Transverse colon (tissue), 4 donors: ENCODE results near the gene ING4. TPM values are rescaled to one million over a fixed set of nuclear protein-coding genes. Genes with fewer than 3 reads are reported as not detected.

Experiments used
- DNase-seq: peaks from one replicate; pipeline ENCODE4 v3.0.0-alpha.2; 2019
- H3K27ac ChIP-seq, 4 donors: fragments of 200-600 bp; sonication (generic); 2 replicates each; pipeline ENCODE4 v1.5.1; 2016 to 2018; ENCODE audit warnings: inconsistent platforms in 4 of 4
- H3K27me3 ChIP-seq: fragments of 200-600 bp; sonication (generic); 2 replicates; pipeline ENCODE4 v1.5.1; 2017; ENCODE audit warnings: inconsistent platforms
- H3K36me3 ChIP-seq, 4 donors: fragments of 200-600 bp; sonication (generic); 2 replicates each; pipeline ENCODE4 v1.5.1; 2017 to 2019; ENCODE audit warnings: inconsistent platforms in 4 of 4
- H3K4me1 ChIP-seq, 4 donors: fragments of 200-600 bp; sonication (generic); 2 replicates each; pipeline ENCODE4 v1.5.1; 2017 to 2020; ENCODE audit warnings: inconsistent platforms in 4 of 4
- H3K4me3 ChIP-seq, 4 donors: fragments of 200-600 bp; sonication (generic); 1 replicate in 1 of 4; 2 replicates in 3 of 4; pipeline versions ENCODE4 v1.5.1 to v1.6.1; 2017 to 2019; ENCODE audit warnings: inconsistent platforms in 4 of 4
- H3K9me3 ChIP-seq, 2 donors: fragments of 200-600 bp; sonication (generic); 2 replicates each; pipeline ENCODE4 v1.5.1; 2017 to 2019; ENCODE audit warnings: inconsistent platforms in 2 of 2
- CTCF ChIP-seq, 5 experiments: fragments of 200-600 bp in 3 of 5; fragments of 450-650 bp in 2 of 5; sonication (generic) in 3 of 5; IDR thresholded peaks; 1 replicate in 2 of 5; 2 replicates in 3 of 5; pipeline ENCODE4 v1.5.1; 2016 to 2017; ENCODE audit warnings: antibody characterized with exemption in 5 of 5, inconsistent platforms in 3 of 5, mild to moderate bottlenecking in 2 of 5, moderate library complexity in 1 of 5
- EP300 ChIP-seq: sonication (generic); formaldehyde crosslinking; IDR thresholded peaks from one replicate; pipeline ENCODE4 v1.6.1; 2017; ENCODE audit warnings: antibody characterized with exemption, low read depth
- POLR2A ChIP-seq: fragments of 450-650 bp; IDR thresholded peaks from one replicate; pipeline ENCODE4 v1.6.1; 2016; ENCODE audit warnings: antibody characterized with exemption, mild to moderate bottlenecking, moderate library complexity
- POLR2AphosphoS5 ChIP-seq, 3 donors: sonication (generic); formaldehyde crosslinking; IDR thresholded peaks; one replicate each; pipeline ENCODE4 v1.6.1; 2016; ENCODE audit warnings: antibody characterized with exemption in 3 of 3
- WGBS, 2 donors: methylation state at CpG; one replicate each; pipeline ENCODE4 v1.1.5; 2018; ENCODE audit warnings: low coverage in 1 of 2; 5-methylcytosine and 5-hydroxymethylcytosine counted together
- in situ Hi-C, 4 donors: fragments of 200-750 bp; cut with MboI; loops; one replicate each; pipeline versions ENCODE4 v1.15.0 to v1.15.1; 2017; ENCODE audit warnings: low sequenced_read_pairs in 3 of 4, low pct_ligation_motif_present in 1 of 4, low pct_unique_long_range_greater_than_20kb in 1 of 4
- intact Hi-C: fragments of 100-400 bp; cut with DNase I; formaldehyde crosslinking; loops from one replicate; pipeline ENCODE4 v1.15.1; 2023; ENCODE audit warnings: low total_unique reads
- total RNA-seq, 4 donors: library from RNA; depleted of rRNA; stranded (reverse); fragments of >200 nt; gene quantifications; one replicate each; pipeline ENCODE4 v1.1.0, GENCODE V29; 2016

The ING4 gene
- total RNA-seq, 4 donors from 2014 or later, result 41.8 to 165 (median 56.6) TPM

DNA sequence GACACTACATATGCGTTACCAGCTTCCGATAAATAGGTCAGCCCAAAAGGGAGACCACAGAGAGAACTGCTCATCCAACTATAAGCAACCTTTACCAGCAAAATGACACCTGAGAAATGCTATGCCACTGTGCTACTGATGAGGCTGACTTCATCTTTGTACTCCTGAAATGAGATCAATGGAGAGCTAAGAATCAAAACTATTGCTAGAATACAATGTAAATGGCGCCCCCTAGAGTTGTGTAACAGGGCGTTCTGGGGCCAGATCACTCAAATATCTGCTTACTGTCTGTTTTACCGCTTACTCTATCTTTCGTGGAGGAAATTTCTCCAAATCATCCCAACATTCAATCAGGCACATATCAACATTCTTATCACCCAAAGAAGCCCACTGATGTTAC lies 21.7 kb upstream of the ING4 start:
- no peak for DNase-seq
- Histone ChIP-seq H3K27ac (peak overlapping the region in 1 of 4 donors; percentile 5), H3K4me1 (peaks cover 17 to 38% (median 18%) of the 10 kb centered on the region in 4 donors), H3K4me3 (no peak overlapping the region), H3K9me3 (no peaks in the 10 kb centered on the region), H3K36me3 (peaks cover 0 to 8% (median 3%) of the 10 kb centered on the region in 4 donors), H3K27me3 (no peaks in the 10 kb centered on the region)
- WGBS, 2 donors, result 52 to 76% methylated on average over 2 to 6 of the region's 6 CpGs
- TF ChIP-seq CTCF (IDR thresholded peaks at IDR 0.05), result peak in 4 of 5 experiments; percentile 38 to 52 (median 46)
- no peak for TF ChIP-seq POLR2AphosphoS5 (IDR thresholded peaks at IDR 0.05)
- in situ Hi-C loops, result no loop called here
- intact Hi-C loops, result no loop called here

- no peak overlapping the region for H3K4me3 ChIP-seq
- H3K36me3 ChIP-seq, result peaks cover 0 to 72% (median 30%) of the 10 kb centered on the region in 4 donors
- intact Hi-C loops (no loop called here), in situ Hi-C loops (no loop called here)
- H3K9me3 ChIP-seq, result no peaks in the 10 kb centered on the region
- H3K4me1 ChIP-seq, result no peaks in the 10 kb centered on the region
- no peaks in the 10 kb centered on the region for H3K27me3 ChIP-seq
- no peak overlapping the region for H3K27ac ChIP-seq
- no peak for TF ChIP-seq POLR2AphosphoS5 (IDR thresholded peaks at IDR 0.05)
- no peak for TF ChIP-seq CTCF (IDR thresholded peaks at IDR 0.05)
- no peak for TF ChIP-seq EP300
- TF ChIP-seq POLR2A, result no peak
- no peak for DNase-seq
- 88 to 97% methylated on average over 4 to 5 of the region's 5 CpGs for WGBS, 2 donors
Measured at GRCh38 chr12:6676962-6677361, 14.0 kb upstream of the ING4 start.

- peaks cover 0 to 82% (median 38%) of the 10 kb centered on the region in 4 donors for H3K36me3 ChIP-seq
- no peaks in the 10 kb centered on the region for H3K27me3 ChIP-seq
- in situ Hi-C loops, result no loop called here
- H3K4me3 ChIP-seq, result no peak overlapping the region
- H3K9me3 ChIP-seq, result no peaks in the 10 kb centered on the region
- H3K27ac ChIP-seq, result no peak overlapping the region
- intact Hi-C loops, result no loop called here
- 87 to 97% methylated on average over 5 to 18 of the region's 18 CpGs for WGBS, 2 donors
- H3K4me1 ChIP-seq, result no peaks in the 10 kb centered on the region
- no peak for DNase-seq
- no peak for TF ChIP-seq CTCF (IDR thresholded peaks at IDR 0.05)
- TF ChIP-seq POLR2A, result no peak
- no peak for TF ChIP-seq POLR2AphosphoS5 (IDR thresholded peaks at IDR 0.05)
- no peak for TF ChIP-seq EP300
Measured at GRCh38 chr12:6672143-6672542, 9.2 kb upstream of the ING4 start.

GRCh38 chr12:6667559-6668210 lies 4.8 kb upstream of the ING4 start:
- intact Hi-C loops, result loop anchor here (10.0 kb wide), 1 partner anchor 53 kb away; no protein-coding TSS in a partner anchor
- Histone ChIP-seq H3K4me3 (no peak overlapping the region), H3K4me1 (no peaks in the 10 kb centered on the region), H3K27me3 (no peaks in the 10 kb centered on the region), H3K9me3 (no peaks in the 10 kb centered on the region), H3K27ac (no peak overlapping the region), H3K36me3 (peaks cover 0 to 53% (median 26%) of the 10 kb centered on the region in 4 donors)
- TF ChIP-seq EP300, result no peak
- peak in 1 of 5 experiments; percentile 14 for TF ChIP-seq CTCF (IDR thresholded peaks at IDR 0.05)
- no peak for DNase-seq
- in situ Hi-C loops, result no loop called here
- 76 to 92% methylated on average over 2 to 8 of the region's 8 CpGs for WGBS, 2 donors
